Keratinocyte (primary cell): Measurements from ENCODE around the gene ZSCAN21. TPM values are rescaled to one million over a fixed set of nuclear protein-coding genes. Genes with fewer than 3 reads are reported as not detected.

Source experiments
- DNase-seq: peaks from one replicate; pipeline ENCODE4 v3.0.0-alpha.2; 2011; ENCODE audit warnings: low read depth, missing footprints, low spot score
- FAIRE-seq: peaks from 2 replicates; lab custom pipeline; 2011; peaks lifted over from hg19 to GRCh38; lab: Jason Lieb, UNC
- H2AFZ ChIP-seq: 2 replicates; pipeline ENCODE4 v1.6.0; 2012; ENCODE audit warnings: low read length, control low read depth, inconsistent platforms; ENCODE audit not compliant: control insufficient read depth
- H3K27ac ChIP-seq: 2 replicates; pipeline ENCODE4 v1.5.1; 2011; ENCODE audit warnings: low read length; ENCODE audit not compliant: control insufficient read depth, insufficient read depth
- H3K27me3 ChIP-seq: 3 replicates; pipeline ENCODE4 v1.6.0; 2011; ENCODE audit warnings: low read length; ENCODE audit not compliant: control insufficient read depth, insufficient read depth; ENCODE audit errors: extremely low read depth
- H3K36me3 ChIP-seq, 2 experiments: 2 replicates in 1 of 2; 3 replicates in 1 of 2; pipeline ENCODE4 v1.5.1; 2011; ENCODE audit warnings: low read length in 2 of 2, mild to moderate bottlenecking in 1 of 2; ENCODE audit not compliant: control insufficient read depth in 2 of 2, insufficient read depth in 2 of 2; ENCODE audit errors: extremely low read depth in 1 of 2
- H3K4me1 ChIP-seq: 3 replicates; pipeline ENCODE4 v1.5.1; 2011; ENCODE audit warnings: low read length; ENCODE audit not compliant: control insufficient read depth, insufficient read depth; ENCODE audit errors: extremely low read depth
- H3K4me2 ChIP-seq: 3 replicates; pipeline ENCODE4 v1.6.0; 2011; ENCODE audit warnings: low read depth, low read length; ENCODE audit not compliant: control insufficient read depth, insufficient read depth; ENCODE audit errors: extremely low read depth
- H3K4me3 ChIP-seq, 3 experiments: fragments of 200-600 bp in 1 of 3; sonication (generic) in 1 of 3; 2 replicates in 2 of 3; 3 replicates in 1 of 3; pipeline ENCODE4 v1.5.1; 2011 to 2016; ENCODE audit warnings: low read length in 3 of 3, mild to moderate bottlenecking in 3 of 3, control low read depth in 2 of 3, inconsistent platforms in 1 of 3, low read depth in 1 of 3, mixed read lengths in 1 of 3, mixed run types in 1 of 3, moderate library complexity in 1 of 3; ENCODE audit not compliant: control insufficient read depth in 2 of 3, insufficient read depth in 2 of 3; ENCODE audit errors: extremely low read depth in 1 of 3
- H3K79me2 ChIP-seq: 2 replicates; pipeline ENCODE4 v1.6.0; 2012; ENCODE audit warnings: low read length; ENCODE audit not compliant: control insufficient read depth, insufficient read depth
- H3K9ac ChIP-seq: 3 replicates; pipeline ENCODE4 v1.6.0; 2011; ENCODE audit warnings: low read length; ENCODE audit not compliant: control insufficient read depth, insufficient read depth; ENCODE audit errors: extremely low read depth
- H3K9me1 ChIP-seq: 3 replicates; pipeline ENCODE4 v1.6.0; 2011; ENCODE audit warnings: low read length; ENCODE audit not compliant: control insufficient read depth, insufficient read depth; ENCODE audit errors: extremely low read depth
- H3K9me3 ChIP-seq: 2 replicates; pipeline ENCODE4 v1.5.1; 2012; ENCODE audit warnings: low read depth, low read length; ENCODE audit not compliant: control insufficient read depth
- H4K20me1 ChIP-seq: 3 replicates; pipeline ENCODE4 v1.6.0; 2011; ENCODE audit warnings: low read length; ENCODE audit not compliant: control insufficient read depth, insufficient read depth; ENCODE audit errors: extremely low read depth
- CTCF ChIP-seq, 3 experiments: IDR thresholded peaks in 1 of 3; conservative IDR thresholded peaks in 1 of 3; optimal IDR thresholded peaks in 1 of 3; 2 replicates in 2 of 3; 3 replicates in 1 of 3; pipeline versions ENCODE3 to v1.5.1; 2011; ENCODE audit warnings: low read length in 3 of 3, mild to moderate bottlenecking in 3 of 3, moderate library complexity in 2 of 3, control low read depth in 1 of 3, inconsistent platforms in 1 of 3; ENCODE audit not compliant: insufficient read depth in 2 of 3; ENCODE audit errors: extremely low read depth in 1 of 3
- EZH2 ChIP-seq: IDR thresholded peaks from one replicate; pipeline ENCODE4 v1.6.1; 2012; ENCODE audit warnings: inconsistent platforms, mild to moderate bottlenecking, low read length, moderate library complexity
- dilution Hi-C: fragments of 300-500 bp; cut with MboI; formaldehyde crosslinking; loops from one replicate; pipeline ENCODE4 v1.7.0; 2020; ENCODE audit warnings: low sequenced_read_pairs; ENCODE audit not compliant: extremely low pct_ligation_motif_present
- polyA plus RNA-seq, 5 experiments: library from polyadenylated mRNA; depleted of rRNA in 3 of 5; stranded (reverse) in 3 of 5; stranded (forward) in 1 of 5; unstranded in 1 of 5; fragments of >200 nt; gene quantifications; 1 replicate in 1 of 5; 2 replicates in 3 of 5; 3 replicates in 1 of 5; pipeline versions ENCODE4 v1.2.1 to v1.2.3, GENCODE V29; 2011 to 2012; ENCODE audit warnings: missing spikeins in 2 of 5, low read depth in 1 of 5, low replicate concordance in 1 of 5

The ZSCAN21 gene
- polyA plus RNA-seq, 1 donor (not counting 4 experiments of a cell fraction or from before 2014, with no cell fraction given): 12.6 TPM

- Histone ChIP-seq H3K4me2 (peak overlapping the region; percentile 8), H4K20me1 (no peaks in the 10 kb centered on the region), H3K4me3 (no peak overlapping the region)
Measured at GRCh38 chr7:100017875-100018274, 31.7 kb upstream of the ZSCAN21 start.

GRCh38 chr7:100019908-100020307, 29.7 kb upstream of the ZSCAN21 start:
- DNase-seq (no peak), FAIRE-seq (no peak)
- H3K9me1 ChIP-seq: no peaks in the 10 kb centered on the region
- no peaks in the 10 kb centered on the region for H3K9me3 ChIP-seq
- H3K27me3 ChIP-seq: no peaks in the 10 kb centered on the region
- H3K4me3 ChIP-seq: no peak overlapping the region
- TF ChIP-seq CTCF (optimal IDR thresholded peaks at IDR 0.05 in 1 of 3, IDR thresholded peaks at IDR 0.05 in 1 of 3, conservative IDR thresholded peaks at IDR 0.05 in 1 of 3; ENCODE audit: extremely low read depth in 1 of 3, insufficient read depth in 2 of 3, low read length in 3 of 3) (no peak), EZH2 (no peak)
- H3K4me1 ChIP-seq: peaks cover 36% of the 10 kb centered on the region
- no peak overlapping the region for H2AFZ ChIP-seq
- peaks cover 75% of the 10 kb centered on the region for H3K79me2 ChIP-seq
- peaks cover 17 to 20% of the 10 kb centered on the region in 2 experiments for H3K36me3 ChIP-seq
- H3K27ac ChIP-seq: no peak overlapping the region
- dilution Hi-C loops: no loop called here
- H3K4me2 ChIP-seq: no peak overlapping the region
- H4K20me1 ChIP-seq: no peaks in the 10 kb centered on the region
- no peak overlapping the region for H3K9ac ChIP-seq

More at GRCh38 chr7:100017875-100018274, 31.7 kb upstream of the ZSCAN21 start:
- Histone ChIP-seq H3K9me1 (no peaks in the 10 kb centered on the region), H3K9me3 (no peaks in the 10 kb centered on the region), H2AFZ (no peak overlapping the region), H3K27ac (no peak overlapping the region), H3K4me1 (peaks cover 37% of the 10 kb centered on the region), H3K9ac (no peak overlapping the region), H3K79me2 (peaks cover 66% of the 10 kb centered on the region), H3K36me3 (peaks cover 7 to 8% of the 10 kb centered on the region in 2 experiments), H3K27me3 (no peaks in the 10 kb centered on the region)
- no peak for DNase-seq
- TF ChIP-seq CTCF (optimal IDR thresholded peaks at IDR 0.05 in 1 of 3, IDR thresholded peaks at IDR 0.05 in 1 of 3, conservative IDR thresholded peaks at IDR 0.05 in 1 of 3; ENCODE audit: extremely low read depth in 1 of 3, insufficient read depth in 2 of 3, low read length in 3 of 3) (no peak), EZH2 (no peak)
- dilution Hi-C loops: no loop called here
- no peak for FAIRE-seq
